Left renal cortex interstitium (tissue), 4 donors: ENCODE data around the gene PRKN. TPM values are rescaled to one million over a fixed set of nuclear protein-coding genes. Genes with fewer than 3 reads are reported as not detected.

Experiments
- DNase-seq, 4 donors: peaks; one replicate each; pipeline ENCODE4 v3.0.0-alpha.2; 2013; ENCODE audit warnings: low read depth in 4 of 4, low spot score in 2 of 4, missing footprints in 1 of 4
- polyA plus RNA-seq, 4 donors: library from polyadenylated mRNA; unstranded; fragments of 120-200 nt; gene quantifications; one replicate each; pipeline ENCODE4 v1.2.1, GENCODE V29; 2013; ENCODE audit not compliant: insufficient read length in 4 of 4

Gene PRKN
- polyA plus RNA-seq, 4 donors: 7.9 to 12.9 (median 9.1) TPM

GRCh38 chr6:161548713-161549296, 1178.8 kb downstream of the PRKN start:
- DNase-seq: no peak

- DNase-seq: no peak
Measured at GRCh38 chr6:161547617-161548016, 1179.9 kb downstream of the PRKN start.

- DNase-seq: no peak
Measured at GRCh38 chr6:161546632-161547031, 1180.9 kb downstream of the PRKN start.

- no peak for DNase-seq
Measured at GRCh38 chr6:161545741-161546140, 1181.8 kb downstream of the PRKN start.

- no peak for DNase-seq
Measured at GRCh38 chr6:161544801-161545480, 1182.6 kb downstream of the PRKN start.

GRCh38 chr6:161543684-161544309, 1183.8 kb downstream of the PRKN start:
- no peak for DNase-seq

- no peak for DNase-seq
Measured at GRCh38 chr6:161542346-161542980, 1185.1 kb downstream of the PRKN start.

GRCh38 chr6:161540532-161540931, 1187.0 kb downstream of the PRKN start:
- DNase-seq: no peak

GRCh38 chr6:161536224-161536630, 1191.3 kb downstream of the PRKN start:
- no peak for DNase-seq

- no peak for DNase-seq
Measured at GRCh38 chr6:161534264-161534873, 1193.2 kb downstream of the PRKN start.

GRCh38 chr6:161533266-161533665, 1194.3 kb downstream of the PRKN start:
- no peak for DNase-seq

GRCh38 chr6:161532536-161532935, 1195.0 kb downstream of the PRKN start:
- no peak for DNase-seq

- DNase-seq: no peak
Measured at GRCh38 chr6:161526794-161527193, 1200.8 kb downstream of the PRKN start.

- DNase-seq: no peak
Measured at GRCh38 chr6:161523362-161523761, 1204.2 kb downstream of the PRKN start.

GRCh38 chr6:161522276-161522675, 1205.3 kb downstream of the PRKN start:
- no peak for DNase-seq

GRCh38 chr6:161511447-161512095, 1216.0 kb downstream of the PRKN start:
- no peak for DNase-seq

GRCh38 chr6:161508341-161508740, 1219.2 kb downstream of the PRKN start:
- no peak for DNase-seq

- no peak for DNase-seq
Measured at GRCh38 chr6:161507375-161507774, 1220.2 kb downstream of the PRKN start.

- no peak for DNase-seq
Measured at GRCh38 chr6:161503570-161503969, 1224.0 kb downstream of the PRKN start.

GRCh38 chr6:161498881-161499280, 1228.7 kb downstream of the PRKN start:
- no peak for DNase-seq

- no peak for DNase-seq
Measured at GRCh38 chr6:161498359-161498758, 1229.2 kb downstream of the PRKN start.
